ENCODE data around the gene SMPX.
"Not testable (repeated sequence)": the region's sequence is repeated elsewhere in the genome, so short reads cannot be mapped to it uniquely, and the experiment has no call there.

Gene SMPX

GRCh38 chrX:21757960-21758359 is at the start of gene SMPX:
Gene SMPX, minus strand, starts transcription at chrX:21758116. Its CDS starts 3,826 bp downstream, at chrX:21754290.
- Mint-ChIP-seq H3K27me3 (peaks cover 4% of the 10 kb centered on the region), H3K36me3 (no peaks in the 10 kb centered on the region), H3K9me3 (no peaks in the 10 kb centered on the region), H3K4me1 (peaks cover 3% of the 10 kb centered on the region), H3K4me3 (no peak within 1 kb of the TSS), H3K27ac (no peak within 1 kb of the TSS)
- DNase-seq: no peak
- CTCF ChIA-PET: no interaction called here

GRCh38 chrX:21806691-21807090 is 48.8 kb upstream of the SMPX start:
- H3K36me3 Mint-ChIP-seq: no peaks in the 10 kb centered on the region
- no peak overlapping the region for H3K27ac Mint-ChIP-seq
- no peak for DNase-seq
- H3K4me1 Mint-ChIP-seq: no peaks in the 10 kb centered on the region
- CTCF ChIA-PET: no interaction called here
- no peak overlapping the region for H3K4me3 Mint-ChIP-seq
- H3K9me3 Mint-ChIP-seq: no peaks in the 10 kb centered on the region
- H3K27me3 Mint-ChIP-seq: no peaks in the 10 kb centered on the region

- H3K4me1 Mint-ChIP-seq: no peaks in the 10 kb centered on the region
- no peak for DNase-seq
- H3K4me3 Mint-ChIP-seq: no peak overlapping the region
- no peak overlapping the region for H3K27ac Mint-ChIP-seq
- H3K27me3 Mint-ChIP-seq: no peaks in the 10 kb centered on the region
- no peaks in the 10 kb centered on the region for H3K36me3 Mint-ChIP-seq
- no peaks in the 10 kb centered on the region for H3K9me3 Mint-ChIP-seq
- CTCF ChIA-PET: interaction anchor here (0.6 kb wide), 1 partner anchor 522 kb away, joined by 3 read pairs; no protein-coding TSS in a partner anchor
Observed at GRCh38 chrX:21802839-21803238, 44.9 kb upstream of the SMPX start.

- H3K4me3 Mint-ChIP-seq: no peak overlapping the region
- no peaks in the 10 kb centered on the region for H3K27me3 Mint-ChIP-seq
- no peak overlapping the region for H3K27ac Mint-ChIP-seq
- no peaks in the 10 kb centered on the region for H3K4me1 Mint-ChIP-seq
- CTCF ChIA-PET: interaction anchor here (0.6 kb wide), 1 partner anchor 521 kb away, joined by 3 read pairs; no protein-coding TSS in a partner anchor
- H3K9me3 Mint-ChIP-seq: no peaks in the 10 kb centered on the region
- DNase-seq: no peak
- H3K36me3 Mint-ChIP-seq: no peaks in the 10 kb centered on the region
Observed at GRCh38 chrX:21802054-21802670, 44.2 kb upstream of the SMPX start.

- CTCF ChIA-PET: no interaction called here
- no peak overlapping the region for H3K27ac Mint-ChIP-seq
- no peaks in the 10 kb centered on the region for H3K36me3 Mint-ChIP-seq
- no peaks in the 10 kb centered on the region for H3K4me1 Mint-ChIP-seq
- H3K27me3 Mint-ChIP-seq: no peaks in the 10 kb centered on the region
- no peaks in the 10 kb centered on the region for H3K9me3 Mint-ChIP-seq
- H3K4me3 Mint-ChIP-seq: no peak overlapping the region
- no peak for DNase-seq
Observed at GRCh38 chrX:21800344-21800770, 42.4 kb upstream of the SMPX start.

GRCh38 chrX:21799767-21800166 is 41.9 kb upstream of the SMPX start:
- Mint-ChIP-seq H3K36me3 (no peaks in the 10 kb centered on the region), H3K27ac (no peak overlapping the region), H3K27me3 (no peaks in the 10 kb centered on the region), H3K4me1 (no peaks in the 10 kb centered on the region), H3K4me3 (no peak overlapping the region), H3K9me3 (no peaks in the 10 kb centered on the region)
- CTCF ChIA-PET: no interaction called here
- no peak for DNase-seq

- H3K9me3 Mint-ChIP-seq: no peaks in the 10 kb centered on the region
- no peak for DNase-seq
- no peak overlapping the region for H3K4me3 Mint-ChIP-seq
- H3K27ac Mint-ChIP-seq: no peak overlapping the region
- CTCF ChIA-PET: no interaction called here
- no peaks in the 10 kb centered on the region for H3K4me1 Mint-ChIP-seq
- no peaks in the 10 kb centered on the region for H3K36me3 Mint-ChIP-seq
- no peaks in the 10 kb centered on the region for H3K27me3 Mint-ChIP-seq
Observed at GRCh38 chrX:21798677-21799219, 40.8 kb upstream of the SMPX start.

DNA sequence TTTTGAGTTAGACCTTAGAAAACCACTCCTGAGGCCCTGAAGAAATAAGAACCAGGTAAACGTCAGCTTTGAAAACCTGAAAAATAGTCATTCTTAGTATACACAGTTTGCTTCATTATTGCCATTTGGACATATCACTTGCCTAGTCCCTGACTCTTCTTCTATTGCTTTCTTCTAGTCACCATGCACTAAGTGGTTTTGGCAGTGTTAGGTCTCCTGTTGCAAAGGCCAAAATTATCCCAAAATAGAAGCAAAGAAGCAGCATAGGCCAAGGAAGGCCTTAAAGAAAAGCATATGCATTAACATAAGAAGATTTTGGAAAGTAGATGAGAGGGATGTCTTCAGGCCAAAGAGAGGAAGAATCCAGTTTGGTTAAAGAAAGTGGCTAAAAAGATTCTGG is 24.1 kb upstream of the SMPX start:
- Mint-ChIP-seq H3K36me3 (no peaks in the 10 kb centered on the region), H3K27ac (no peak overlapping the region), H3K4me1 (peaks cover 26% of the 10 kb centered on the region), H3K4me3 (no peak overlapping the region), H3K27me3 (no peaks in the 10 kb centered on the region), H3K9me3 (no peaks in the 10 kb centered on the region)
- no peak for DNase-seq
- CTCF ChIA-PET: no interaction called here

DNA sequence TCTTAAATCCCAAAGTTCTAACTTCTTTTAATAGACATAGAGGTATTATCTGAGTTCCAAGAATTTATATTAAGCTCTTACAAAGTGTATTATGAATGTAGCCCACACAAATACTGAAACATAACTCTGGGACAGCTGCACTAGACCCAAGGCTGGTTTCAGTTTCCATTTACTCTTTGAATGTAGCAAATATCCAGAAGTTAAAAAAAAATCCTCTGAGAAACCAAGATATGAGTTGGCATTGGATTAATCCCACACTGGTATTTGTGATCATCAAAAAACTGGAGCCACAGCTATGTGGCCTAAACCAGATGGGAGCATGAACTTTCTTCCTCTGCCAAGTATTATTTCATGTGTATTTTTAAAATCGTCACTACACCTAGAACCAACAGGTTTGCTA is 23.6 kb upstream of the SMPX start:
- Mint-ChIP-seq H3K4me1 (peaks cover 26% of the 10 kb centered on the region), H3K27me3 (no peaks in the 10 kb centered on the region), H3K27ac (no peak overlapping the region), H3K36me3 (no peaks in the 10 kb centered on the region), H3K4me3 (no peak overlapping the region), H3K9me3 (no peaks in the 10 kb centered on the region)
- no peak for DNase-seq
- CTCF ChIA-PET: no interaction called here

GRCh38 chrX:21779095-21779494 is 21.2 kb upstream of the SMPX start:
- H3K27me3 Mint-ChIP-seq: no peaks in the 10 kb centered on the region
- peaks cover 6% of the 10 kb centered on the region for H3K36me3 Mint-ChIP-seq
- H3K27ac Mint-ChIP-seq: peak overlapping the region; percentile 25
- H3K4me3 Mint-ChIP-seq: no peak overlapping the region
- CTCF ChIA-PET: no interaction called here
- H3K9me3 Mint-ChIP-seq: no peaks in the 10 kb centered on the region
- DNase-seq: no peak
- peaks cover 38% of the 10 kb centered on the region for H3K4me1 Mint-ChIP-seq

DNA sequence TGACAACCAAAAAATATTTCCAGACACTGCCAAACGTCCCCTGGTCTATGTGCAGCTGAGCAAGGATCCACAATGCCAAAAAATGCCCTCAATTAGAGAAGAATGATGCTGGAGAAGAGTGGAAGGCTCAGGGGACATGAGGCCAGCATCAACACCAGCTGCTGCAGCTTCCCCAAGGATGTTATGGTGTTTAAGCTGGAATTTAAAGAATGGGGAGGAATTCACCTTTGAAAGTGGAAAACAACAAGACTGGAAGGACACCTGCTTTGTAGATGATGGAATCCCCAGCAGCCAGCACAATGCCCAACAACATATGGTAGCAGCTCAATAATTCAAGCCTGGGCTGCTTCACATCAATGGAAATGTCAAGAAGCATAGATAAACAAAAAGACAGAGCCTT is 20.3 kb upstream of the SMPX start:
- H3K27me3 Mint-ChIP-seq: no peaks in the 10 kb centered on the region
- peaks cover 1% of the 10 kb centered on the region for H3K9me3 Mint-ChIP-seq
- H3K27ac Mint-ChIP-seq: no peak overlapping the region
- no peak overlapping the region for H3K4me3 Mint-ChIP-seq
- CTCF ChIA-PET: no interaction called here
- no peak for DNase-seq
- H3K36me3 Mint-ChIP-seq: peaks cover 12% of the 10 kb centered on the region
- H3K4me1 Mint-ChIP-seq: peaks cover 46% of the 10 kb centered on the region

DNA sequence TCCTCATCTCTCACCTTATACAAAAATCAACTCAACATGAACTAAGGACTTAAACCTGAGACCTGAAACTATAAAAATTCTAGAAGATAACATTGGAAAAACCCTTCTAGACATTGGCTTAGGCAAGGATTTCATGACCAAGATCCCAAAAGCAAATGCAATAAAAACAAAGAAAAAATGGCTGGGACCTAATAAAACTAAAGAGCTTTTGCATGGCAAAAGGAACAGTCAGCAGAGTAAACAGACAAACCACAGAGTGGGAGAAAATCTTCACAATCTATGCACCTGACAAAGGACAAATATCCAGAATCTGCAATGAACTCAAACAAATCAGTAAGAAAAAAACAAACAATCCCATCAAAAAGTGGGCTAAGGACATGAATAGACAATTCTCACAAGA is 17.2 kb upstream of the SMPX start:
- H3K9me3 Mint-ChIP-seq, H3K4me3 Mint-ChIP-seq, H3K27me3 Mint-ChIP-seq, CTCF ChIA-PET, DNase-seq, H3K27ac Mint-ChIP-seq: not testable (repeated sequence)
- Mint-ChIP-seq H3K4me1 (peaks cover 55% of the 10 kb centered on the region), H3K36me3 (peaks cover 12% of the 10 kb centered on the region)

GRCh38 chrX:21773036-21773435 is 15.1 kb upstream of the SMPX start:
- H3K36me3 Mint-ChIP-seq: peaks cover 12% of the 10 kb centered on the region
- H3K27ac Mint-ChIP-seq: peak overlapping the region; percentile 93
- H3K9me3 Mint-ChIP-seq, H3K27me3 Mint-ChIP-seq, DNase-seq, CTCF ChIA-PET: not testable (repeated sequence)
- peak overlapping the region; percentile 55 for H3K4me3 Mint-ChIP-seq
- peaks cover 43% of the 10 kb centered on the region for H3K4me1 Mint-ChIP-seq

DNA sequence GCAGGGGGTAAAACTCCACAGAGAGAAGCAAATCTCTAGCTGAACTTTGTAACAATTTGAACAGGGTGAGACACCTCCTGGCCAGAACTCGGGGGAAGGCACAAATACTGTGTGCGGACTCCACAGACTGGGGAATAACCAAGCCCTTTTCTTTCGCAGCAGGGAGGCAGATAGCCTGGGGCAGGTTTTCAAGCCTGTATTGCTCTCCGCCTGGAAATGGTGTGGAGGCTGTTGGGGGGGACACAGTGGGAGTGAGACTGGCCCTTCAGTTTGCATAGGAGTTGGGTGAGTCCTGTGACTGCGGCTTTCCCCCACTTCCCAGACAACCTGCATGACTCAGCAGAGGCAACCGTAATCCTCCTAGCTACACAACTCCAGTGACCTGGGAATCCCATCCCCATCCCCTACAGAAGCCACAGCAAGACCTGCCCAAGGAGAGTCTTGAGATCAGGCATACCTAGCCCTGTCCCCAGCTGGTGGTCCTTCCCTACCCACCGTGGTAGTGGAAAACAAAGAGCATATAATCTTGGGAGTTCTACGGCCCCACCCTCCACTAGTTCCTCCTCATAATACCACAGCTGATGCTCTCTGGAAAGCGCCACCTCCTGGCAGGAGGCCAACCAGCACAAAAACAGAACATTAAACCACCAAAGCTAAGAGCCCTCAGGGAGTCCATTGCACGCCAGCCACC is 12.9 kb upstream of the SMPX start:
- Mint-ChIP-seq H3K4me3 (no peak overlapping the region), H3K4me1 (peaks cover 43% of the 10 kb centered on the region), H3K27me3 (no peaks in the 10 kb centered on the region), H3K27ac (no peak overlapping the region), H3K36me3 (peaks cover 12% of the 10 kb centered on the region), H3K9me3 (peaks cover 4% of the 10 kb centered on the region)
- no peak for DNase-seq
- CTCF ChIA-PET: interaction anchor here (0.9 to 1.1 kb wide), 2 partner anchors 9 to 16 kb away, joined by 3 read pairs; no protein-coding TSS in a partner anchor

GRCh38 chrX:21766101-21766500 is 8.2 kb upstream of the SMPX start:
- Mint-ChIP-seq H3K4me1 (peaks cover 5% of the 10 kb centered on the region), H3K4me3 (no peak overlapping the region), H3K9me3 (no peaks in the 10 kb centered on the region), H3K36me3 (no peaks in the 10 kb centered on the region), H3K27ac (no peak overlapping the region), H3K27me3 (no peaks in the 10 kb centered on the region)
- DNase-seq: no peak
- CTCF ChIA-PET: no interaction called here

Measured in activated naive CD4-positive, alpha-beta T cell treated with anti-CD3 and anti-CD28 coated beads, Interleukin-2, amount 10 ng/mL, durations not matched to agents 7 days and 5 days (primary cell).